Measurements from ENCODE around the gene NTM.

Gene NTM

GRCh38 chr11:131851964-131852755, 481.7 kb downstream of the NTM start:
- DNase-seq (ENCODE audit: low read depth), result no peak
- H3K4me3 ChIP-seq (ENCODE audit: low read length), result no peak overlapping the region
- TF ChIP-seq, protein P1, sequence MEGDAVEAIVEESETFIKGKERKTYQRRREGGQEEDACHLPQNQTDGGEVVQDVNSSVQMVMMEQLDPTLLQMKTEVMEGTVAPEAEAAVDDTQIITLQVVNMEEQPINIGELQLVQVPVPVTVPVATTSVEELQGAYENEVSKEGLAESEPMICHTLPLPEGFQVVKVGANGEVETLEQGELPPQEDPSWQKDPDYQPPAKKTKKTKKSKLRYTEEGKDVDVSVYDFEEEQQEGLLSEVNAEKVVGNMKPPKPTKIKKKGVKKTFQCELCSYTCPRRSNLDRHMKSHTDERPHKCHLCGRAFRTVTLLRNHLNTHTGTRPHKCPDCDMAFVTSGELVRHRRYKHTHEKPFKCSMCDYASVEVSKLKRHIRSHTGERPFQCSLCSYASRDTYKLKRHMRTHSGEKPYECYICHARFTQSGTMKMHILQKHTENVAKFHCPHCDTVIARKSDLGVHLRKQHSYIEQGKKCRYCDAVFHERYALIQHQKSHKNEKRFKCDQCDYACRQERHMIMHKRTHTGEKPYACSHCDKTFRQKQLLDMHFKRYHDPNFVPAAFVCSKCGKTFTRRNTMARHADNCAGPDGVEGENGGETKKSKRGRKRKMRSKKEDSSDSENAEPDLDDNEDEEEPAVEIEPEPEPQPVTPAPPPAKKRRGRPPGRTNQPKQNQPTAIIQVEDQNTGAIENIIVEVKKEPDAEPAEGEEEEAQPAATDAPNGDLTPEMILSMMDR (conservative IDR thresholded peaks at IDR 0.05; ENCODE audit: low read depth, low read length), result no peak

- TF ChIP-seq, protein P1 (conservative IDR thresholded peaks at IDR 0.05; ENCODE audit: low read depth, low read length), result no peak
- no peak for DNase-seq (ENCODE audit: low read depth)
- no peak overlapping the region for H3K4me3 ChIP-seq (ENCODE audit: low read length)
Observed at GRCh38 chr11:131852757-131853156, 482.3 kb downstream of the NTM start.

DNA sequence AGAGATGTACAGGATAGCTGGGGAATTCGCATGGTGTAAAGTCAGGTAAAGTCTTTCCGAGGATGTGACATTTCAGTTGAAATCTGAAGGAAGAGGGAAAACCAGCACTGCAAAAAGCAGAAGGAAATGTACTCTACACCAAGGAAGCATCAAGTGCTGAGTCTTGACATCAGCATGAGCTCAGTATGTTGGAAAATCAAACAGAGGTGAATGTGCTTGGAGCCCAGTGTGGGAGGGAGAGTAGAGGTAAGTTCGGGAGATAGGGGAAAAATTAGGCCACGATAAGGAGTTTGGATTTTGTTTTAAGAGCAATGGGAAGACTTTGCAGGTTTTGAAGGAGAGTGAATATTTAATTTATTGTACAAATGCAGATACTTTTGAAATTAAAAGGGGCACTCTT, 484.0 kb downstream of the NTM start:
- no peak overlapping the region for H3K4me3 ChIP-seq (ENCODE audit: low read length)
- TF ChIP-seq, protein P1 (conservative IDR thresholded peaks at IDR 0.05; ENCODE audit: low read depth, low read length), result no peak
- no peak for DNase-seq (ENCODE audit: low read depth)

GRCh38 chr11:131855320-131855719, 484.9 kb downstream of the NTM start:
- TF ChIP-seq, protein P1 (conservative IDR thresholded peaks at IDR 0.05; ENCODE audit: low read depth, low read length), result no peak
- DNase-seq (ENCODE audit: low read depth), result no peak
- no peak overlapping the region for H3K4me3 ChIP-seq (ENCODE audit: low read length)

DNA sequence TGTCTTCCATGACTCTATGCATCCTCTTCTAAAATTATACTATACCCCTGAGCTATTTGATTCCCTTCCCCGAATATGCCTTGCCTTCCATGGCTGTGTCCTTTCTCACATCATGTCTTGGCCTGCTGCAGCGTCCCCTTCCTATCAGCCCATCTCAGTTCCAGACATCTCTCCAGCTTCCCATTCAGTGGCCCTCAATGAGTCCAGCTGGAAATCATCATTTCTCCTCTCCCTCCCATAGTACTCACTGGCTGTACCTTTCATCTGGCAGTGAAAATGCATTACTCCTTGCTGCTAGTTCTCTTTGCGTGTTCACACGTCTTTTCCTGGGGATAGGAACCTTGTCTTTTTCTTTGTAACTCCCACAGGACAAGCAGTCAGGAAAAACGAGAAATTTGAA, 486.8 kb downstream of the NTM start:
- no peak for DNase-seq (ENCODE audit: low read depth)
- TF ChIP-seq, protein P1 (conservative IDR thresholded peaks at IDR 0.05; ENCODE audit: low read depth, low read length), result no peak
- H3K4me3 ChIP-seq (ENCODE audit: low read length), result no peak overlapping the region

DNA sequence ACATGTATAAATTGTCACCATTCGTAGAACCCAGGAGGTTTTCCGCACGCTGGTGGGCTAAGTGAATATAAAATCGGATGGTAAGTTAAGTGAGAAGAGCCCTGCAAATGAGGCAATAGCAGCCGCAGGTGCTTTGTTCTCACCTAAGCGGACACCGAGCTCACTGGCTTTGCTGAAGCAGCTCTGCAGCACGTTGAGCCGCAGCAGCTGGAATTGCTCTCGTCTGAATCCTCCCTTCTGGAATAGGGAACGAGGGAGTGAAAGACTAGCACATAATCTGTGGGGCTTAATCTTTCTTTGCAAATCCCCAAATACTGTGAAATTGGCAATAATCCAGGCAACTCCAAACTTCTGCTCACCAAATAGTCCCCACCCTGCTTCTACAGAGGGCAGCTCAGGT, 488.1 kb downstream of the NTM start:
- H3K4me3 ChIP-seq (ENCODE audit: low read length), result no peak overlapping the region
- TF ChIP-seq, protein P1 (conservative IDR thresholded peaks at IDR 0.05; ENCODE audit: low read depth, low read length), result no peak
- DNase-seq (ENCODE audit: low read depth), result no peak

GRCh38 chr11:131859538-131860210, 489.3 kb downstream of the NTM start:
- TF ChIP-seq, protein P1 (conservative IDR thresholded peaks at IDR 0.05; ENCODE audit: low read depth, low read length), result no peak
- no peak for DNase-seq (ENCODE audit: low read depth)
- H3K4me3 ChIP-seq (ENCODE audit: low read length), result no peak overlapping the region
